Activated naive CD4-positive, alpha-beta T cell treated with anti-CD3 and anti-CD28 coated beads for 36 hours (primary cell): ENCODE data around the gene ENAH. TPM values are rescaled to one million over a fixed set of nuclear protein-coding genes. Genes with fewer than 3 reads are reported as not detected.

Source experiments
- CTCF ChIA-PET: fragments of 350-600 bp; sonication (Branson Sonifier 250); formaldehyde crosslinking; loops from one replicate; lab custom pipeline; 2021; ENCODE audit warnings: antibody characterized with exemption; lab: Charles Lee
- DNase-seq: peaks from one replicate; pipeline ENCODE4 v3.0.0-alpha.2; 2020
- H3K27ac Mint-ChIP-seq: one replicate; pipeline ENCODE4 v1.8.0; 2021; ENCODE audit warnings: mild to moderate bottlenecking, mixed read lengths
- H3K27me3 Mint-ChIP-seq: one replicate; pipeline ENCODE4 v1.8.0; 2021; ENCODE audit warnings: low read depth, mixed read lengths
- H3K36me3 Mint-ChIP-seq: one replicate; pipeline ENCODE4 v1.8.0; 2021; ENCODE audit warnings: low read depth, mixed read lengths
- H3K4me1 Mint-ChIP-seq: one replicate; pipeline ENCODE4 v1.8.0; 2021; ENCODE audit warnings: low read depth, mixed read lengths
- H3K4me3 Mint-ChIP-seq: one replicate; pipeline ENCODE4 v1.8.0; 2021; ENCODE audit warnings: mild to moderate bottlenecking, moderate library complexity, mixed read lengths
- H3K9me3 Mint-ChIP-seq: one replicate; pipeline ENCODE4 v1.8.0; 2021; ENCODE audit warnings: mixed read lengths
- intact Hi-C: fragments of 100-400 bp; cut with micrococcal nuclease; formaldehyde crosslinking; loops from one replicate; pipeline ENCODE4 v1.15.1; 2023
- total RNA-seq, 2 experiments: library from RNA; stranded (reverse); gene quantifications; one replicate each; pipeline ENCODE4 v1.2.3, GENCODE V29; 2021

The ENAH gene
- total RNA-seq, 2 experiments from 2014 or later = 0.91 to 2.0 TPM

DNA sequence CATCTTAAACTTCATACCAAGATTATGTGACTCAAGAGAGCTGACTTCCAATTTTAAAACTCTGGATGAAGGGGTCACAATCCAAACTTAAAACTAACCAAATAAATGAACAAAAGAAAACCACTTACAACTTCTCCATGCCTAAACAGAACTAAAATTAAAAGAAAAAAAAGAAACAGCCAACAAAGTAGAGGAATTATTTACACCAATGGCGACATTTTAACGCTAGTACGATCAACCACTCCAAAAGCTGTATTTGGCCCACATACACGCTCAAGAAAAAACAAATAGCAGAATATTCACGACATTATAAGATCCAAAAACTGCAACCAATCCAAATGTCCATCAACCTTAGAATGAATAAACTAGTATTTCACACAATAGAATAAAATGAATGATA is 42.4 kb downstream of the ENAH start:
- H3K4me3 Mint-ChIP-seq = no peak overlapping the region
- no peaks in the 10 kb centered on the region for H3K27me3 Mint-ChIP-seq
- no peak for DNase-seq
- no peaks in the 10 kb centered on the region for H3K4me1 Mint-ChIP-seq
- H3K36me3 Mint-ChIP-seq = no peaks in the 10 kb centered on the region
- intact Hi-C loops = no loop called here
- no peak overlapping the region for H3K27ac Mint-ChIP-seq
- H3K9me3 Mint-ChIP-seq = no peaks in the 10 kb centered on the region
- CTCF ChIA-PET = no interaction called here

DNA sequence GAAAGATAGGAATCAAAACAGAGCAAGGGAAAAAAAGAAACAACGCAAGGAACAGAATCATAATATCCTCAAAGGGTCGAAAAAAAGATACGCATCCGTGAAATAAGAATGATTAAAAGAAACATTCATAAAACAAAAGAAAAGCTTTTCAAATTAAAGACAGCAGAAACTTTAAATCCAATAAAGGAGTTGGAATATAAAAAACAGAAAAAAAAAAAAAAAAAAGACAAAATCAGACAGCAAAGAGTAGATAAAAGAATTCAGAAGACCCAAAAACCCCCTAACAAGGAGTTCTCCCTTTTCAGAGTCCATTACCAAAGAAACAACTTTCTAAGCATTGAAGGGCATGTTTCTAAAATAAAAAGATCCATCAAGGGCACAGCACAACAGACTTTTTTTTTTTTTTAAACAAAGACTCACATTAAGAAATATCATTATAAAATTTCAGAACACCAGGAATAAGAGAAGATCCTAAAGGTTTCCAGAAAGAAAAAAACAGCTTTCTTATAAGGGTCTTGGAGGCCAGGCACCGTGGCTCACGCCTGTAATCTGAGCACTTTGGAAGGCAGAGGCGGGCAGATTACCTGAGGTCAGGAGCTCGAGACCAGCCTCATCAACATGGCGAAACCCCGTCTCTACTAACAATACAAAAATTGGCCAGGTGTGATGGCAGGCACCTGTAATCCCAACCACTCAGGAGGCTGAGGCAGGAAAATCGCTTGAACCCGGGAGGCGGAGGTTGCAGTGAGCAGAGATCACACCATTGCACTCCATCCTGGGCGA is 44.7 kb downstream of the ENAH start:
- Mint-ChIP-seq H3K27me3 (no peaks in the 10 kb centered on the region), H3K27ac (no peak overlapping the region), H3K36me3 (no peaks in the 10 kb centered on the region), H3K4me1 (no peaks in the 10 kb centered on the region), H3K4me3 (no peak overlapping the region), H3K9me3 (no peaks in the 10 kb centered on the region)
- CTCF ChIA-PET = interaction anchor here (0.6 kb wide), 1 partner anchor 63 kb away, joined by 4 read pairs; no protein-coding TSS in a partner anchor
- intact Hi-C loops = no loop called here
- no peak for DNase-seq

DNA sequence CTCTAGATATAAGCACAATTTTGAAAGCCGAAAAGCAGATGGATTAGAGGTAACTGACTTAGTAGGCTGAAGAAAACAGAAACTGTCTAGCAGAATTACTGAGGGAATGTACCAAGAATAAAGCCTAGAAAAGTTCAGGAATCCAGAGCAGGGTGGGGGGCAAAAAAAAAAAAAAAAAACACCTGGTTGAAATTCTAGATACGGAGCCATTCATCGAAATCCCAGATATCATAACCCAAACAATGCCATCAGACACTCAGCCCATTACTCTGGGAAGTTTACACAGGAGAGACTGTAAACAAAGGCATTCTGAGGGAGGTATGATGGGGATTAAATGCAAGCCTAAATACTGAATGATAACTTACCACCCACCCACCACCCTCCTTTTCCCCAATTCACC is 45.6 kb downstream of the ENAH start:
- no peak for DNase-seq
- CTCF ChIA-PET = no interaction called here
- no peak overlapping the region for H3K27ac Mint-ChIP-seq
- H3K4me3 Mint-ChIP-seq = no peak overlapping the region
- no peaks in the 10 kb centered on the region for H3K9me3 Mint-ChIP-seq
- no peaks in the 10 kb centered on the region for H3K36me3 Mint-ChIP-seq
- H3K27me3 Mint-ChIP-seq = no peaks in the 10 kb centered on the region
- intact Hi-C loops = no loop called here
- H3K4me1 Mint-ChIP-seq = no peaks in the 10 kb centered on the region

DNA sequence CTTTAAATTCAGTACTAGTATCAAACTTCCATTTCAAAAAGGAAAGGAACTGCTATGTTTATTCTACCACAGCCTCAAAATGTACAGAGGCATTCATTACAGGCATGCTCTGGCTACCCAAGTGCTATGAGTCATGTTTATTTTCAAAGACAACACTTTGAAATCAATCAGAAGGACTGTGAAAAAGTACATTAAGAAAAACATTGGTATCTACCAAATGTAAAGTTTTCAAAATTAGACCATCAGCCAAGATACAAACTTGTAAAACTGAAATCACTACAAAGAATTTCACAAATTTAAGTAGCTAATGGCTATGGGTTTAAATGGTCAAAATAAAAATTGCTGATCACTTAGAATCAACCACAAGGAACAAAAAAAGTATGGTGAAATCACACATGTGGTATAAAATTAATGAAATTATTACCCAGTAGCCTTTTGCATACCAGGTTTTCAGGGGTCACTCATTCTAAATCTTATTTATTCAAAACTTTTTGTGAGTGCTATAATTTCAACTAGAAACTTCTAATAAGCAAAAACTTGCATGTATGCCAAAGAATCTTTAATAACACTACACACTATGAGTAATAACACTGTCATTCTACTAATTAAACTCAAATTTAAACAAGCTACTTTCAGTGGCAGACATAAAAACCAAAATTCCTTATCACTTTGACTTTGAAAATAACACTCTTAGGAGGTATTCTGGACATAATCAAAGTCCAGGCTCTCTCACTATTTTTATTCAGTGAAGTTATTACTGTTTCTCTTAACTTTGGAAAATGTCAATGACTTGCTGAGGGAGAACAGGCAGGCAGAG is 49.2 kb downstream of the ENAH start:
- intact Hi-C loops = no loop called here
- no peaks in the 10 kb centered on the region for H3K27me3 Mint-ChIP-seq

DNA sequence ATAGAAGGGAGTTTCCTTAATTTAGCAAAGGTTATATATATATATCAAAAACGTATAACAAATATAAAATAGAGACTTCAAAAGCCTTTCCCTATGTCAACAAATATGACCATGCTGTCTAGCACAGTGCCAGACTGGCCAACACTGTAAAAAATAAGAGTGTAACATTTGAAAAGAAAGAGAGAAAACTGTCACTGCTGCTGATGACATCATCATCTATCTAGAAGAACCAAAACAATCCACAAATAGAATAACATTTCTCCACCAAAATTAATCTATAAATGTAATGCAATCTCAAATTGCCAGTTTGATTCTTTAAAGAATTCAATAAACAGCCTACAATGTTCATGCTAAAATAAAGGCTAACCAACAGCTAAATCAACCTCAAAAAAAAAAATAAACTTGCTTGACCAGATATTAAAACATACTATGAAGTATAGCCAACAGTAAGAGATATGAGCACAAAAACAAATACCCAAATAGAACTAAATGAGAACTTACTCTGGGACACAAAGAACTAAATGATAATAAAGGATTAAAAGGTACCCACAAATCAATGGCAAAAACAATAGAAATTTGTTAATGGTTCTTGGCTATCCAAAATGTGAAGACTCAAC is 50.2 kb downstream of the ENAH start:
- H3K4me1 Mint-ChIP-seq = no peaks in the 10 kb centered on the region
- H3K9me3 Mint-ChIP-seq = peaks cover 3% of the 10 kb centered on the region
- CTCF ChIA-PET = no interaction called here
- H3K4me3 Mint-ChIP-seq = no peak overlapping the region
- no peaks in the 10 kb centered on the region for H3K36me3 Mint-ChIP-seq
- no peak overlapping the region for H3K27ac Mint-ChIP-seq
- intact Hi-C loops = no loop called here
- no peak for DNase-seq
- H3K27me3 Mint-ChIP-seq = no peaks in the 10 kb centered on the region

More for the DNA sequence above, 49.2 kb downstream of the ENAH start:
- no peak for DNase-seq
- H3K27ac Mint-ChIP-seq = no peak overlapping the region
- CTCF ChIA-PET = no interaction called here
- no peaks in the 10 kb centered on the region for H3K36me3 Mint-ChIP-seq
- H3K9me3 Mint-ChIP-seq = peaks cover 3% of the 10 kb centered on the region
- H3K4me1 Mint-ChIP-seq = no peaks in the 10 kb centered on the region
- H3K4me3 Mint-ChIP-seq = no peak overlapping the region

DNA sequence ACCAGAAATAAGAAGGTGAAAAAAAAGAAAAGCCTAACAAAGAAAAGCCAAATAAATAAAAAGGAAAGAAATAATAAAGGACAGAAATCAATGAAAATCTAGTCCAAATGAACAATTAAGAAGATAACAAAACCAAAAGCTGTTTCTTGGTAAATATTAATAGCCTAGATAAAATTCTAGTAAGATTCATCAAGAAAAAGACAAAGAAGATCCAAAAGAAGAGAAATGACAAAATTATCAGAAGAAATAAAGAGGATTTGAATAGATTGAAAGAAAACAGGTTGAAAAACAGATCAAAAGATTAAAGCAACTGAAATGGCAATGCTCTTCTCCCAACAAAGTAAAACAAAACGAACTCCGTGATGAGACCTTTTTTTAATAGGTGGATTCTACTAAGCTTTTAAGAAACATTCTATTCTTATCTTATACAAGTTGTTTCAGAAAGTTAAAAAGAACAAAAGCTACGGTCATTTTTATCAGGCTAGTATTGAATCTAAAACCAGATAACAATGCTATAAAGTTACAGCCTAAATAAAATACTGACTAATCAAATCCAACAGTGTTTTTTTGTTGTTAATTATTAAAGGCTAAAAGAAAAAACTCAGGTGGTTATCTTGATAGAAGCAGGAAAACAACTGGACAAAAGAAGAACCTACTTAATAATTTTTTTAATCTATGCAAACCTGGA is 50.9 kb downstream of the ENAH start:
- Mint-ChIP-seq H3K4me1 (no peaks in the 10 kb centered on the region), H3K4me3 (no peak overlapping the region), H3K27ac (no peak overlapping the region), H3K9me3 (peaks cover 3% of the 10 kb centered on the region), H3K27me3 (no peaks in the 10 kb centered on the region), H3K36me3 (no peaks in the 10 kb centered on the region)
- no peak for DNase-seq
- intact Hi-C loops = no loop called here
- CTCF ChIA-PET = no interaction called here

DNA sequence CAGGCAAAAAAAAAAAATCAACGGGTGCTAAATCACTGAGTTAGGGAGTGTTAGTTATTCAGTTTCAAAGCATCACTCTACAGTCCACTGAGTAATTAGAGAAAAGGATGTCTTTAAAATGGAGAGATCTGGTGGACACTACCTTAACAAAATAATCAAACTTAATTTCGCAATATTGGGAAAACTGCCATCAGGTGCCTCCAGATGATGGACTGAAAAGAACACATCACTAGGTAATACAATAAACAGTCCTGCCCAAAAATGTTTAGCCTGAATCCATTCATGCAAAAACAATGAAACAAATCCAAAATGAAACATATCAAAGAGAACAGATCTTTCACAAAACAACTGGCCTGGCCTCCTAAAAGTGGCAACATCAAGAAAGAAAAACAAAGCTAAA is 54.1 kb downstream of the ENAH start:
- H3K9me3 Mint-ChIP-seq = peaks cover 3% of the 10 kb centered on the region

DNA sequence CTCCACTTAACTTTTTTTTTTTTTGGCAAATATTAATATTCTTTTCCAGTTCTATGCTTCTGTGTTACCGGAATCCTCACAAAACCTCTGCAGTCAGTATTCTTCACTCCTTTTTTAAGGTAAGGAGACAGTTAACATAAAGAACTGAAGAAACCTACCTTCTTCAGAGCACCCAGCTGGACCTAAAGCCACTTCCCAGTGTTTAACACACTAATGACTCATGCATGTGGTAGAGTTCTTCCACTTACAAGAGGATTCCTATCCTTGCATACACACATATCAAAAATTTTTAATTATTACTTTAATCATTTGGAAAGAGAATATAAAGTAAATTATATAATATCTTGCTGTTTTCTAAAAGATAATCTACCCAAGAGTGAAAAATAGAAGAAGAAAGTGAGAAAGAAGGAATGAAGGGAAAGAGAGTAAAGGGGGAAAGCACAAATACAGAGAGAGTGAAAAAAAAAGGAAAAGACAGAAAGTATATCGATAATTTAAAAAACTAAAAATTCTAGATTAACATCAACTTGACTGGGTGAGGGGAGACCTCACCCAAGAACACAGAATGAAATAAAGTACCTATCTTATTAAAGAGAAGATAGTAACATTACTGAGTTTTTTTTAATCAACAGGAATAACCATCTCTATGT is 54.9 kb downstream of the ENAH start:
- H3K36me3 Mint-ChIP-seq = no peaks in the 10 kb centered on the region
- no peak overlapping the region for H3K27ac Mint-ChIP-seq
- H3K9me3 Mint-ChIP-seq = peaks cover 3% of the 10 kb centered on the region
- H3K4me3 Mint-ChIP-seq = no peak overlapping the region
- H3K27me3 Mint-ChIP-seq = no peaks in the 10 kb centered on the region
- no peak for DNase-seq
- no peaks in the 10 kb centered on the region for H3K4me1 Mint-ChIP-seq
- intact Hi-C loops = no loop called here
- CTCF ChIA-PET = no interaction called here

More for the DNA sequence above, 54.1 kb downstream of the ENAH start:
- no peak overlapping the region for H3K4me3 Mint-ChIP-seq
- DNase-seq = no peak
- intact Hi-C loops = no loop called here
- no peak overlapping the region for H3K27ac Mint-ChIP-seq
- no peaks in the 10 kb centered on the region for H3K4me1 Mint-ChIP-seq
- H3K27me3 Mint-ChIP-seq = no peaks in the 10 kb centered on the region
- CTCF ChIA-PET = no interaction called here
- no peaks in the 10 kb centered on the region for H3K36me3 Mint-ChIP-seq

DNA sequence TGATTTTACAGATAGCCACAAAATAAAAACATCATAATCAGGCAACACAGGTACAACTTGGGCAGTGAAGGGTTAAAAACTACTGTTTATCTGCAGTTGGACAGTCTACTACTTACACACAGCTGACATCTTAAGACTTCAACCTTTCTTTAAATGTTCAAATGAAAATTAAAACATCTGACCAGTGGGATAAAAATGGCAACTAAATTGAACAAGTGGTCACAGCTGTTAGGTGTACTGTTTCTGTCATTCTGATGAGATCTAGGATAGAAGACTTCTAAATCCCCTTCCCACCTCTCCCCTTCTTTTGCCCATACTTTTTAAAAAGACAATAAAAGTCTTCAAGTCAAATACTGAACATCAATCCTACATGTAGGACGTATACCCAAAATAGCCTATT is 56.2 kb downstream of the ENAH start:
- CTCF ChIA-PET = no interaction called here
- Mint-ChIP-seq H3K9me3 (peaks cover 3% of the 10 kb centered on the region), H3K4me1 (no peaks in the 10 kb centered on the region), H3K4me3 (no peak overlapping the region), H3K27me3 (no peaks in the 10 kb centered on the region), H3K36me3 (no peaks in the 10 kb centered on the region), H3K27ac (no peak overlapping the region)
- intact Hi-C loops = no loop called here
- no peak for DNase-seq

DNA sequence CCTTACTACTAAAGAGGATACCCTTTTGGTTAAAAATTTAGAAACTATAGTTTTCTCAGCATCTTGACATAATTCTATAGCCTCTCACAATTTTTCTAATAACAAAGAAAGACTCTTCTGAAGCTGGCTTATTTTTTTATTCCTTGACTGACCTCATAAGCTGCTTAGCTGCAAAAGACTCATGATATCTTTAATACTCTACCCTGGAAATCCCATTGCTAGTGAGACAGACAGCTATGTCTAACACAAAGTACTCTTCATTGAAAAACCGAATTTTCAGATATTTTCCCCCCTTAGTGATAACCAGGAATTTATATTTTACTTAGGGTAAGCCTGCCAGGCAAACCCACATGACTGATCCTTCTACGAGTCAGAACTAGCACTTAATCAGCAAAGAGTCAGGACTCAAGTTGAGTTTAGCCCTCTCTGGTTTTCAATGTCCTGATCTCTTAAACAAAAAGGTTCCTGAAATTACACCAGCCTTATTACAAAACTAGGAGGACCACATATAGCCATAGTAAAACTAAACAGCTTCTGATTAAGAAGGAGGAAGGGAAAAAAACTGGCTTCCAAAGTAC is 56.9 kb downstream of the ENAH start:
- no peaks in the 10 kb centered on the region for H3K27me3 Mint-ChIP-seq
- H3K4me3 Mint-ChIP-seq = no peak overlapping the region
- DNase-seq = no peak
- no peaks in the 10 kb centered on the region for H3K36me3 Mint-ChIP-seq
- no peaks in the 10 kb centered on the region for H3K4me1 Mint-ChIP-seq
- peaks cover 3% of the 10 kb centered on the region for H3K9me3 Mint-ChIP-seq
- CTCF ChIA-PET = no interaction called here
- no peak overlapping the region for H3K27ac Mint-ChIP-seq
- intact Hi-C loops = no loop called here

DNA sequence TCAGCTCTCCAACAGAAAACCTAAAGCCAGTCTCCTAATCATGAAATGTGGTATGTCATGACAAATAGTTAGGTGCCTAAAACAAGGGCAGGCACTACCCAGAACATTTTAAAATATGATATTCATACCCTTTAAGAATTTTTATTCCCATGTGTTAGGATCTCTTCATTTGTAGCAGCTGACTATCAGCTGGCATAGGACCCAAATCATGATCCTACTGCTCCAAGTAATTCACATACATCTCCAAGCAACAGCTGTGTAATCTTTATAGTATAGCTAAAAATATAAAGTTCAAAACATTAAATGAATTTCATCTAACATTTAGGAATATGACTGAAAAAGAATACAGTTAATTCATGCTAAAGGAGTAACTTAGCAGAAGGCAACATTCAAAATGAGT is 57.5 kb downstream of the ENAH start:
- H3K4me1 Mint-ChIP-seq = no peaks in the 10 kb centered on the region
- no peak overlapping the region for H3K27ac Mint-ChIP-seq
- no peak for DNase-seq
- intact Hi-C loops = no loop called here
- H3K4me3 Mint-ChIP-seq = no peak overlapping the region
- H3K27me3 Mint-ChIP-seq = no peaks in the 10 kb centered on the region
- peaks cover 3% of the 10 kb centered on the region for H3K9me3 Mint-ChIP-seq
- H3K36me3 Mint-ChIP-seq = no peaks in the 10 kb centered on the region
- CTCF ChIA-PET = interaction anchor here (0.7 kb wide), 1 partner anchor 17 kb away, joined by 3 read pairs; no protein-coding TSS in a partner anchor
